ENCODE measurements around the gene EYA4.

Gene EYA4

DNA sequence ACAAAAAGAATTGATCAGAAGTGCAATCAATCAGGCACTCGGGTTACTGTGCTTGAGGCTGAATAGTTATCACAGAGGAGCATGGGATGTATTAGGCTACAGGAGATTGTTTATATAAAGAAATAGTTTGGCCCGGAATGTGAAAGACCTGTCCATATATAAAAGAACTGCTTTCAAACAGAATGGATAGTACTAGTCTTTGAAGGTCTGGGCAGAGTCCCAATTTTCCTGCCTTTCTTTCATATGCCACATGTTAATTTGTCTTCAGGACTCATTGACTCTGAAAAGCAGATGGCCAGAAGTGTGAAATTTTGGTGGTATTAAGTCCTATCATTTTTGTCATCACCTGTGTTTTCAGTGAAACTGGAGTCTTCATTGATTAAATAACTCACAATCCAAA, 314.5 kb downstream of the EYA4 start:
- Histone ChIP-seq H3K79me2 (ENCODE audit: insufficient read depth, low read length) (no peaks in the 10 kb centered on the region), H3K4me3 (ENCODE audit: insufficient read depth, low read length, poor library complexity, severe bottlenecking) (no peak overlapping the region), H3F3A (ENCODE audit: insufficient read depth) (no peaks in the 10 kb centered on the region), H3K27ac (ENCODE audit: low read depth, low read length) (no peak overlapping the region), H3K9me2 (replicated peaks; ENCODE audit: insufficient read depth, low read length) (no peaks in the 10 kb centered on the region), H3K9ac (ENCODE audit: low read length) (no peak overlapping the region), H3K27me3 (ENCODE audit: low read length) (no peaks in the 10 kb centered on the region), H3K36me3 (ENCODE audit: low read length) (no peaks in the 10 kb centered on the region), H4K20me1 (ENCODE audit: low read depth, low read length) (no peaks in the 10 kb centered on the region), H2AFZ (ENCODE audit: low read depth, low read length, severe bottlenecking) (no peak overlapping the region), H3K4me2 (ENCODE audit: low read depth, low read length, poor library complexity, severe bottlenecking) (no peak overlapping the region), H3K9me3 (ENCODE audit: insufficient read depth, low read length) (no peaks in the 10 kb centered on the region)
- TF ChIP-seq CTCF (IDR thresholded peaks at IDR 0.05; ENCODE audit: insufficient read depth, low read length, poor library complexity, severe bottlenecking) (no peak), EZH2phosphoT487 (conservative IDR thresholded peaks at IDR 0.05; ENCODE audit: low read length) (no peak)

DNA sequence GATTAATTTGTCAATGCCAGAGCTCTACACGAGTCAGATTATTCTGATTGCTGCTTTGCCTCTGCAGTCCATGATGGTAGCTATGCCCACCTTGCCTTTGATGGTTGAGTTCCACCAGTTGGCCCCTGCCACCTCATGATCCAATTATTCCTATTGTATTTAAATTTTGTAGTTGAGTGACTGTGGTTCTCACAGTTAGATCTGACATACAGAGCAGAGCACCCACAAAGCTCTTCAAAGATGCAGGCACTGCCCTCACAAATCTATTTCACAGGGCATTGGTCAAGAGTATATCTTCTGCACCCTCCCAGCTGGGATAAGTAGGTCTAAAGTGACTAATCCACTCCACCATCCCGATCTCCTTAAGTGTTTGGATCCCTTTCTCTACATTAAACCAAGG, 318.8 kb downstream of the EYA4 start:
- Histone ChIP-seq H3K4me2 (ENCODE audit: low read depth, low read length, poor library complexity, severe bottlenecking) (no peak overlapping the region), H3K4me3 (ENCODE audit: insufficient read depth, low read length, poor library complexity, severe bottlenecking) (no peak overlapping the region), H3K27ac (ENCODE audit: low read depth, low read length) (no peak overlapping the region), H3F3A (ENCODE audit: insufficient read depth) (no peaks in the 10 kb centered on the region), H3K36me3 (ENCODE audit: low read length) (no peaks in the 10 kb centered on the region), H3K27me3 (ENCODE audit: low read length) (no peaks in the 10 kb centered on the region), H3K9me2 (replicated peaks; ENCODE audit: insufficient read depth, low read length) (no peaks in the 10 kb centered on the region), H4K20me1 (ENCODE audit: low read depth, low read length) (no peaks in the 10 kb centered on the region), H2AFZ (ENCODE audit: low read depth, low read length, severe bottlenecking) (no peak overlapping the region), H3K9ac (ENCODE audit: low read length) (no peak overlapping the region), H3K9me3 (ENCODE audit: insufficient read depth, low read length) (no peaks in the 10 kb centered on the region), H3K79me2 (ENCODE audit: insufficient read depth, low read length) (no peaks in the 10 kb centered on the region)
- no peak for TF ChIP-seq CTCF (IDR thresholded peaks at IDR 0.05; ENCODE audit: insufficient read depth, low read length, poor library complexity, severe bottlenecking)
- TF ChIP-seq EZH2phosphoT487 (conservative IDR thresholded peaks at IDR 0.05; ENCODE audit: low read length) = no peak

DNA sequence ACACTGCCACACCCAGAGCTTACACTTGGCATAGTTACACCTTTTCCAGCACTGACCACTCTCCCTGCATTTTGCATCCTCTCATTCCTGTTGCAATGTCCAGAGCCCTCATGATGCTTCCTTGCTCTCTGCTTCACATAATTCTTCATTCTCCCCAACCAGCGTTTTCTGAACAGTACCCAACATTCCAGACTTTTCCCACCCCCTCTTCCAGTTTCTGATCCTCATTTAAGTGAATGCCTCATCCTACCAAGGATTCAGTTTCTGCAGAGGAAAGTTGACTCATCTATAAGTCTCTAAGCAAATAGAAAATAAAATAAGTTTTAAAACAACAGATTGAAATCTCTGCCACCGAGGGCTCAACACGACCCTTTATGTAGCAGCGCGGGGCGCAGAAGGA, 326.5 kb downstream of the EYA4 start:
- no peak overlapping the region for H3K4me2 ChIP-seq (ENCODE audit: low read depth, low read length, poor library complexity, severe bottlenecking)
- no peaks in the 10 kb centered on the region for H3K79me2 ChIP-seq (ENCODE audit: insufficient read depth, low read length)
- H3K27me3 ChIP-seq (ENCODE audit: low read length) = no peaks in the 10 kb centered on the region; the same call in 1 of the 2 replicates

More for the DNA sequence above, 326.5 kb downstream of the EYA4 start:
- Histone ChIP-seq H2AFZ (ENCODE audit: low read depth, low read length, severe bottlenecking) (no peak overlapping the region), H3K9me2 (replicated peaks; ENCODE audit: insufficient read depth, low read length) (no peaks in the 10 kb centered on the region), H4K20me1 (ENCODE audit: low read depth, low read length) (no peaks in the 10 kb centered on the region), H3K27ac (ENCODE audit: low read depth, low read length) (no peak overlapping the region), H3K36me3 (ENCODE audit: low read length) (no peaks in the 10 kb centered on the region), H3F3A (ENCODE audit: insufficient read depth) (no peaks in the 10 kb centered on the region), H3K9me3 (ENCODE audit: insufficient read depth, low read length) (no peaks in the 10 kb centered on the region), H3K4me3 (ENCODE audit: insufficient read depth, low read length, poor library complexity, severe bottlenecking) (no peak overlapping the region), H3K9ac (ENCODE audit: low read length) (no peak overlapping the region)
- no peak for TF ChIP-seq EZH2phosphoT487 (conservative IDR thresholded peaks at IDR 0.05; ENCODE audit: low read length)
- TF ChIP-seq CTCF (IDR thresholded peaks at IDR 0.05; ENCODE audit: insufficient read depth, low read length, poor library complexity, severe bottlenecking) = no peak

Measured in SU-DHL-6 (cell line).